Measurements from ENCODE around the gene FREM1.

FREM1 gene

GRCh38 chr9:14748373-14748772 lies 161.9 kb downstream of the FREM1 start:
- Histone ChIP-seq H3K36me3 (replicated peaks) (no peaks in the 10 kb centered on the region), H3K9me3 (no peaks in the 10 kb centered on the region), H3K4me3 (no peak overlapping the region), H3K4me1 (no peaks in the 10 kb centered on the region), H3K27me3 (ENCODE audit: low read depth) (peaks cover 11% of the 10 kb centered on the region; the same call in 1 of the 2 replicates)
- no peak for DNase-seq (ENCODE audit: low spot score in 2 of 2)
- in situ Hi-C loops (cut with MboI; ENCODE audit: low sequenced_read_pairs), result no loop called here

- H3K36me3 ChIP-seq (replicated peaks), result no peaks in the 10 kb centered on the region
- H3K4me3 ChIP-seq, result no peak overlapping the region
- in situ Hi-C loops (cut with MboI; ENCODE audit: low sequenced_read_pairs), result no loop called here
- H3K9me3 ChIP-seq, result no peaks in the 10 kb centered on the region
- H3K27me3 ChIP-seq (ENCODE audit: low read depth), result peaks cover 10% of the 10 kb centered on the region; the same call in 1 of the 2 replicates
- no peaks in the 10 kb centered on the region for H3K4me1 ChIP-seq
- DNase-seq (ENCODE audit: low spot score in 2 of 2), result no peak
Measured at GRCh38 chr9:14747111-14747510, 163.1 kb downstream of the FREM1 start.

- Histone ChIP-seq H3K4me1 (no peaks in the 10 kb centered on the region), H3K9me3 (no peaks in the 10 kb centered on the region), H3K4me3 (no peak overlapping the region), H3K36me3 (replicated peaks) (no peaks in the 10 kb centered on the region), H3K27me3 (ENCODE audit: low read depth) (peaks cover 5% of the 10 kb centered on the region; the same call in 1 of the 2 replicates)
- no peak for DNase-seq (ENCODE audit: low spot score in 2 of 2)
- in situ Hi-C loops (cut with MboI; ENCODE audit: low sequenced_read_pairs), result no loop called here
Measured at GRCh38 chr9:14746626-14747025, 163.6 kb downstream of the FREM1 start.

GRCh38 chr9:14744768-14745167 lies 165.5 kb downstream of the FREM1 start:
- in situ Hi-C loops (cut with MboI; ENCODE audit: low sequenced_read_pairs), result no loop called here
- Histone ChIP-seq H3K36me3 (replicated peaks) (no peaks in the 10 kb centered on the region), H3K27me3 (ENCODE audit: low read depth) (peaks cover 5% of the 10 kb centered on the region; the same call in 1 of the 2 replicates), H3K4me3 (no peak overlapping the region), H3K4me1 (no peaks in the 10 kb centered on the region), H3K9me3 (no peaks in the 10 kb centered on the region)
- no peak for DNase-seq (ENCODE audit: low spot score in 2 of 2)

- Histone ChIP-seq H3K4me3 (no peak overlapping the region), H3K4me1 (no peaks in the 10 kb centered on the region), H3K36me3 (replicated peaks) (no peaks in the 10 kb centered on the region), H3K9me3 (no peaks in the 10 kb centered on the region), H3K27me3 (ENCODE audit: low read depth) (0 out of 2 replicates have a peak, but pooled peaks cover 5% of the 10 kb centered on the region)
- in situ Hi-C loops (cut with MboI; ENCODE audit: low sequenced_read_pairs), result no loop called here
- DNase-seq (ENCODE audit: low spot score in 2 of 2), result no peak
Measured at GRCh38 chr9:14741369-14741768, 168.9 kb downstream of the FREM1 start.

- Histone ChIP-seq H3K9me3 (no peaks in the 10 kb centered on the region), H3K27me3 (ENCODE audit: low read depth) (0 out of 2 replicates have a peak, but pooled peaks cover 4% of the 10 kb centered on the region), H3K36me3 (replicated peaks) (no peaks in the 10 kb centered on the region), H3K4me1 (no peaks in the 10 kb centered on the region), H3K4me3 (no peak overlapping the region)
- no peak for DNase-seq (ENCODE audit: low spot score in 2 of 2)
- in situ Hi-C loops (cut with MboI; ENCODE audit: low sequenced_read_pairs), result no loop called here
Measured at GRCh38 chr9:14733133-14733532, 177.1 kb downstream of the FREM1 start.

- in situ Hi-C loops (cut with MboI; ENCODE audit: low sequenced_read_pairs), result no loop called here
- no peaks in the 10 kb centered on the region for H3K36me3 ChIP-seq (replicated peaks)
- no peak for DNase-seq (ENCODE audit: low spot score in 2 of 2)
- H3K9me3 ChIP-seq, result no peaks in the 10 kb centered on the region
- 0 out of 2 replicates have a peak, but pooled peaks cover 4% of the 10 kb centered on the region for H3K27me3 ChIP-seq (ENCODE audit: low read depth)
- H3K4me3 ChIP-seq, result no peak overlapping the region
- no peaks in the 10 kb centered on the region for H3K4me1 ChIP-seq
Measured at GRCh38 chr9:14731294-14731981, 178.8 kb downstream of the FREM1 start.

GRCh38 chr9:14730461-14730898 lies 179.7 kb downstream of the FREM1 start:
- no peak for DNase-seq (ENCODE audit: low spot score in 2 of 2)

GRCh38 chr9:14723301-14723700 lies 186.9 kb downstream of the FREM1 start:
- Histone ChIP-seq H3K4me3 (no peak overlapping the region), H3K9me3 (no peaks in the 10 kb centered on the region), H3K4me1 (no peaks in the 10 kb centered on the region), H3K27me3 (ENCODE audit: low read depth) (peaks cover 5% of the 10 kb centered on the region), H3K36me3 (replicated peaks) (no peaks in the 10 kb centered on the region)
- in situ Hi-C loops (cut with MboI; ENCODE audit: low sequenced_read_pairs), result no loop called here
- no peak for DNase-seq (ENCODE audit: low spot score in 2 of 2)

More at GRCh38 chr9:14730461-14730898, 179.7 kb downstream of the FREM1 start:
- H3K9me3 ChIP-seq, result no peaks in the 10 kb centered on the region
- H3K4me1 ChIP-seq, result no peaks in the 10 kb centered on the region
- no peaks in the 10 kb centered on the region for H3K36me3 ChIP-seq (replicated peaks)
- in situ Hi-C loops (cut with MboI; ENCODE audit: low sequenced_read_pairs), result no loop called here
- 0 out of 2 replicates have a peak, but pooled peaks cover 4% of the 10 kb centered on the region for H3K27me3 ChIP-seq (ENCODE audit: low read depth)
- H3K4me3 ChIP-seq, result no peak overlapping the region

GRCh38 chr9:14722391-14723035 lies 187.7 kb downstream of the FREM1 start, which contains the start of gene CER1:
Gene CER1 (minus strand): TSS chr9:14722733. CDS start chr9:14722672, 61 bp downstream.
- Histone ChIP-seq H3K36me3 (replicated peaks) (no peaks in the 10 kb centered on the region), H3K4me1 (no peaks in the 10 kb centered on the region), H3K4me3 (no peak within 1 kb of the TSS), H3K27me3 (ENCODE audit: low read depth) (peaks cover 11% of the 10 kb centered on the region), H3K9me3 (no peaks in the 10 kb centered on the region)
- in situ Hi-C loops (cut with MboI; ENCODE audit: low sequenced_read_pairs), result no loop called here
- DNase-seq (ENCODE audit: low spot score in 2 of 2), result no peak

- in situ Hi-C loops (cut with MboI; ENCODE audit: low sequenced_read_pairs), result no loop called here
Measured at GRCh38 chr9:14719231-14719923, 190.9 kb downstream of the FREM1 start.

GRCh38 chr9:14715102-14715501 lies 195.1 kb downstream of the FREM1 start:
- DNase-seq (ENCODE audit: low spot score in 2 of 2), result no peak
- H3K4me1 ChIP-seq, result no peaks in the 10 kb centered on the region
- H3K9me3 ChIP-seq, result no peaks in the 10 kb centered on the region
- no peak overlapping the region for H3K4me3 ChIP-seq
- in situ Hi-C loops (cut with MboI; ENCODE audit: low sequenced_read_pairs), result no loop called here
- peaks cover 21% of the 10 kb centered on the region for H3K27me3 ChIP-seq (ENCODE audit: low read depth)
- H3K36me3 ChIP-seq (replicated peaks), result no peaks in the 10 kb centered on the region

More at GRCh38 chr9:14719231-14719923, 190.9 kb downstream of the FREM1 start:
- DNase-seq (ENCODE audit: low spot score in 2 of 2), result no peak
- H3K4me3 ChIP-seq, result no peak overlapping the region
- no peaks in the 10 kb centered on the region for H3K4me1 ChIP-seq
- H3K36me3 ChIP-seq (replicated peaks), result no peaks in the 10 kb centered on the region
- H3K9me3 ChIP-seq, result no peaks in the 10 kb centered on the region
- peaks cover 16% of the 10 kb centered on the region for H3K27me3 ChIP-seq (ENCODE audit: low read depth)

GRCh38 chr9:14713187-14713767 lies 197.0 kb downstream of the FREM1 start:
- H3K4me3 ChIP-seq, result no peak overlapping the region
- H3K36me3 ChIP-seq (replicated peaks), result no peaks in the 10 kb centered on the region
- no peak for DNase-seq (ENCODE audit: low spot score in 2 of 2)
- in situ Hi-C loops (cut with MboI; ENCODE audit: low sequenced_read_pairs), result no loop called here
- H3K4me1 ChIP-seq, result no peaks in the 10 kb centered on the region
- H3K27me3 ChIP-seq (ENCODE audit: low read depth), result peaks cover 15% of the 10 kb centered on the region
- H3K9me3 ChIP-seq, result no peaks in the 10 kb centered on the region
